ENCODE measurements around the gene SGPL1. TPM values are rescaled to one million over a fixed set of nuclear protein-coding genes. Genes with fewer than 3 reads are reported as not detected.
"Not testable (repeated sequence)": the region's sequence is repeated elsewhere in the genome, so short reads cannot be mapped to it uniquely, and the experiment has no call there.

The SGPL1 gene
- total and polyA plus RNA-seq, 4 donors = 5.8 to 45.0 (median 19.1) TPM

GRCh38 chr10:70853038-70853437, 37.3 kb downstream of the SGPL1 start:
- H3K36me3 ChIP-seq (ENCODE audit: control insufficient read depth in 1 of 2, insufficient read depth in 2 of 2, low read length in 1 of 2) = peaks cover 2 to 6% of the 10 kb centered on the region in 2 donors
- no peaks in the 10 kb centered on the region for H3K9me3 ChIP-seq (ENCODE audit: control insufficient read depth, low read length)
- no peak for DNase-seq
- no peak for ATAC-seq (ENCODE audit: low FRiP score)
- no peak overlapping the region for H3K4me3 ChIP-seq (ENCODE audit: low read length in 2 of 2)
- H3K27me3 ChIP-seq (ENCODE audit: control insufficient read depth in 1 of 2, insufficient read depth in 2 of 2, low read length in 1 of 2) = no peaks in the 10 kb centered on the region
- H3K27ac ChIP-seq (ENCODE audit: low read depth in 1 of 2, low read length in 2 of 2) = no peak overlapping the region
- WGBS, 2 donors = 93 to 95% methylated on average over 4 of the region's 4 CpGs
- no peaks in the 10 kb centered on the region for H3K4me1 ChIP-seq (ENCODE audit: control insufficient read depth in 1 of 2, insufficient read depth in 2 of 2, low read length in 2 of 2)
- intact Hi-C loops (cut with DNase I) = no loop called here

- Histone ChIP-seq H3K9me3 (ENCODE audit: control insufficient read depth, low read length) (no peaks in the 10 kb centered on the region), H3K27me3 (ENCODE audit: control insufficient read depth in 1 of 2, insufficient read depth in 2 of 2, low read length in 1 of 2) (no peaks in the 10 kb centered on the region), H3K27ac (ENCODE audit: low read depth in 1 of 2, low read length in 2 of 2) (no peak overlapping the region), H3K4me1 (ENCODE audit: control insufficient read depth in 1 of 2, insufficient read depth in 2 of 2, low read length in 2 of 2) (no peaks in the 10 kb centered on the region), H3K36me3 (ENCODE audit: control insufficient read depth in 1 of 2, insufficient read depth in 2 of 2, low read length in 1 of 2) (peaks cover 2 to 6% of the 10 kb centered on the region in 2 donors), H3K4me3 (ENCODE audit: low read length in 2 of 2) (no peak overlapping the region)
- 98 to 100% methylated on average over 1 of the region's 1 CpG for WGBS, 2 donors
- DNase-seq = no peak
- no peak for ATAC-seq (ENCODE audit: low FRiP score)
- intact Hi-C loops (cut with DNase I) = no loop called here
Observed at GRCh38 chr10:70853457-70853856, 37.7 kb downstream of the SGPL1 start.

GRCh38 chr10:70856454-70856853, 40.7 kb downstream of the SGPL1 start:
- H3K4me3 ChIP-seq (ENCODE audit: low read length in 2 of 2) = no peak overlapping the region
- H3K27me3 ChIP-seq (ENCODE audit: control insufficient read depth in 1 of 2, insufficient read depth in 2 of 2, low read length in 1 of 2) = no peaks in the 10 kb centered on the region
- intact Hi-C loops (cut with DNase I) = no loop called here
- H3K27ac ChIP-seq (ENCODE audit: low read depth in 1 of 2, low read length in 2 of 2) = no peak overlapping the region
- 62 to 71% methylated on average over 2 of the region's 2 CpGs for WGBS, 2 donors
- DNase-seq (no peak), ATAC-seq (ENCODE audit: low FRiP score) (no peak)
- no peaks in the 10 kb centered on the region for H3K4me1 ChIP-seq (ENCODE audit: control insufficient read depth in 1 of 2, insufficient read depth in 2 of 2, low read length in 2 of 2)
- H3K36me3 ChIP-seq (ENCODE audit: control insufficient read depth in 1 of 2, insufficient read depth in 2 of 2, low read length in 1 of 2) = peaks cover 5 to 6% of the 10 kb centered on the region in 2 donors
- no peaks in the 10 kb centered on the region for H3K9me3 ChIP-seq (ENCODE audit: control insufficient read depth, low read length)

GRCh38 chr10:70858759-70859158, 43.0 kb downstream of the SGPL1 start:
- H3K36me3 ChIP-seq (ENCODE audit: control insufficient read depth in 1 of 2, insufficient read depth in 2 of 2, low read length in 1 of 2) = peaks cover 4 to 5% of the 10 kb centered on the region in 2 donors
- H3K9me3 ChIP-seq (ENCODE audit: control insufficient read depth, low read length) = no peaks in the 10 kb centered on the region
- intact Hi-C loops (cut with DNase I) = no loop called here
- no peaks in the 10 kb centered on the region for H3K27me3 ChIP-seq (ENCODE audit: control insufficient read depth in 1 of 2, insufficient read depth in 2 of 2, low read length in 1 of 2)
- DNase-seq (no peak), ATAC-seq (ENCODE audit: low FRiP score) (no peak)
- no peaks in the 10 kb centered on the region for H3K4me1 ChIP-seq (ENCODE audit: control insufficient read depth in 1 of 2, insufficient read depth in 2 of 2, low read length in 2 of 2)
- H3K27ac ChIP-seq (ENCODE audit: low read depth in 1 of 2, low read length in 2 of 2) = no peak overlapping the region
- 82 to 92% methylated on average over 5 of the region's 5 CpGs for WGBS, 2 donors
- no peak overlapping the region for H3K4me3 ChIP-seq (ENCODE audit: low read length in 2 of 2)

- 96 to 98% methylated on average over 32 to 42 of the region's 42 CpGs for WGBS, 2 donors
- ATAC-seq (ENCODE audit: low FRiP score); H3K36me3 ChIP-seq (ENCODE audit: control insufficient read depth in 1 of 2, insufficient read depth in 2 of 2, low read length in 1 of 2); H3K27me3 ChIP-seq (ENCODE audit: control insufficient read depth in 1 of 2, insufficient read depth in 2 of 2, low read length in 1 of 2); H3K9me3 ChIP-seq (ENCODE audit: control insufficient read depth, low read length); H3K4me1 ChIP-seq (ENCODE audit: control insufficient read depth in 1 of 2, insufficient read depth in 2 of 2, low read length in 2 of 2); H3K27ac ChIP-seq (ENCODE audit: low read depth in 1 of 2, low read length in 2 of 2); H3K4me3 ChIP-seq (ENCODE audit: low read length in 2 of 2); intact Hi-C loops (cut with DNase I); DNase-seq: not testable (repeated sequence)
Observed at GRCh38 chr10:70861495-70862197, 45.9 kb downstream of the SGPL1 start.

- Histone ChIP-seq H3K27ac (ENCODE audit: low read depth in 1 of 2, low read length in 2 of 2) (no peak overlapping the region), H3K9me3 (ENCODE audit: control insufficient read depth, low read length) (no peaks in the 10 kb centered on the region), H3K4me3 (ENCODE audit: low read length in 2 of 2) (no peak overlapping the region), H3K4me1 (ENCODE audit: control insufficient read depth in 1 of 2, insufficient read depth in 2 of 2, low read length in 2 of 2) (no peaks in the 10 kb centered on the region), H3K36me3 (ENCODE audit: control insufficient read depth in 1 of 2, insufficient read depth in 2 of 2, low read length in 1 of 2) (peaks cover 1 to 9% of the 10 kb centered on the region in 2 donors), H3K27me3 (ENCODE audit: control insufficient read depth in 1 of 2, insufficient read depth in 2 of 2, low read length in 1 of 2) (no peaks in the 10 kb centered on the region)
- intact Hi-C loops (cut with DNase I) = no loop called here
- ATAC-seq (ENCODE audit: low FRiP score) = no peak
- no peak for DNase-seq
Observed at GRCh38 chr10:70863470-70864160, 47.9 kb downstream of the SGPL1 start.

- no peaks in the 10 kb centered on the region for H3K4me1 ChIP-seq (ENCODE audit: control insufficient read depth in 1 of 2, insufficient read depth in 2 of 2, low read length in 2 of 2)
- peaks cover 5 to 6% of the 10 kb centered on the region in 2 donors for H3K36me3 ChIP-seq (ENCODE audit: control insufficient read depth in 1 of 2, insufficient read depth in 2 of 2, low read length in 1 of 2)
- H3K27me3 ChIP-seq (ENCODE audit: control insufficient read depth in 1 of 2, insufficient read depth in 2 of 2, low read length in 1 of 2) = no peaks in the 10 kb centered on the region
- no peak for DNase-seq
- H3K9me3 ChIP-seq (ENCODE audit: control insufficient read depth, low read length) = no peaks in the 10 kb centered on the region
- 96 to 97% methylated on average over 1 of the region's 1 CpG for WGBS, 2 donors
- intact Hi-C loops (cut with DNase I) = no loop called here
- H3K27ac ChIP-seq (ENCODE audit: low read depth in 1 of 2, low read length in 2 of 2) = no peak overlapping the region
- H3K4me3 ChIP-seq (ENCODE audit: low read length in 2 of 2) = no peak overlapping the region
- ATAC-seq (ENCODE audit: low FRiP score) = no peak
Observed at GRCh38 chr10:70864935-70865334, 49.2 kb downstream of the SGPL1 start.

- H3K36me3 ChIP-seq (ENCODE audit: control insufficient read depth in 1 of 2, insufficient read depth in 2 of 2, low read length in 1 of 2) = peaks cover 5 to 6% of the 10 kb centered on the region in 2 donors
- no peaks in the 10 kb centered on the region for H3K4me1 ChIP-seq (ENCODE audit: control insufficient read depth in 1 of 2, insufficient read depth in 2 of 2, low read length in 2 of 2)
- intact Hi-C loops (cut with DNase I) = no loop called here
- 88 to 94% methylated on average over 4 of the region's 4 CpGs for WGBS, 2 donors
- no peaks in the 10 kb centered on the region for H3K9me3 ChIP-seq (ENCODE audit: control insufficient read depth, low read length)
- H3K27ac ChIP-seq (ENCODE audit: low read depth in 1 of 2, low read length in 2 of 2) = no peak overlapping the region
- peak in 1 of 2 donors; percentile 60 for DNase-seq
- H3K27me3 ChIP-seq (ENCODE audit: control insufficient read depth in 1 of 2, insufficient read depth in 2 of 2, low read length in 1 of 2) = no peaks in the 10 kb centered on the region
- no peak overlapping the region for H3K4me3 ChIP-seq (ENCODE audit: low read length in 2 of 2)
- no peak for ATAC-seq (ENCODE audit: low FRiP score)
Observed at GRCh38 chr10:70866424-70866823, 50.7 kb downstream of the SGPL1 start.

- no peak for ATAC-seq (ENCODE audit: low FRiP score)
- 89 to 93% methylated on average over 7 of the region's 7 CpGs for WGBS, 2 donors
- H3K27ac ChIP-seq (ENCODE audit: low read depth in 1 of 2, low read length in 2 of 2) = no peak overlapping the region
- H3K27me3 ChIP-seq (ENCODE audit: control insufficient read depth in 1 of 2, insufficient read depth in 2 of 2, low read length in 1 of 2) = no peaks in the 10 kb centered on the region
- no peaks in the 10 kb centered on the region for H3K9me3 ChIP-seq (ENCODE audit: control insufficient read depth, low read length)
- no peaks in the 10 kb centered on the region for H3K4me1 ChIP-seq (ENCODE audit: control insufficient read depth in 1 of 2, insufficient read depth in 2 of 2, low read length in 2 of 2)
- H3K4me3 ChIP-seq (ENCODE audit: low read length in 2 of 2) = no peak overlapping the region
- DNase-seq = no peak
- H3K36me3 ChIP-seq (ENCODE audit: control insufficient read depth in 1 of 2, insufficient read depth in 2 of 2, low read length in 1 of 2) = peaks cover 6 to 9% of the 10 kb centered on the region in 2 donors
- intact Hi-C loops (cut with DNase I) = no loop called here
Observed at GRCh38 chr10:70872291-70872690, 56.5 kb downstream of the SGPL1 start.

All from aorta (tissue), 5 donors.